HG02852 (cell line): Measurements from ENCODE around the gene TAS2R39.
A peak's percentile ranks its signal among the peaks of the same experiment; 100 is the strongest.
"Not testable (repeated sequence)": the region's sequence is repeated elsewhere in the genome, so short reads cannot be mapped to it uniquely, and the experiment has no call there.

ENCODE experiments used
- ATAC-seq: cut with Tn5 transposase; IDR thresholded peaks from one replicate; pipeline ENCODE4 v1.9.1; 2021; ENCODE audit warnings: mild to moderate bottlenecking, moderate library complexity; ENCODE audit not compliant: unreplicated experiment

TAS2R39 gene

DNA sequence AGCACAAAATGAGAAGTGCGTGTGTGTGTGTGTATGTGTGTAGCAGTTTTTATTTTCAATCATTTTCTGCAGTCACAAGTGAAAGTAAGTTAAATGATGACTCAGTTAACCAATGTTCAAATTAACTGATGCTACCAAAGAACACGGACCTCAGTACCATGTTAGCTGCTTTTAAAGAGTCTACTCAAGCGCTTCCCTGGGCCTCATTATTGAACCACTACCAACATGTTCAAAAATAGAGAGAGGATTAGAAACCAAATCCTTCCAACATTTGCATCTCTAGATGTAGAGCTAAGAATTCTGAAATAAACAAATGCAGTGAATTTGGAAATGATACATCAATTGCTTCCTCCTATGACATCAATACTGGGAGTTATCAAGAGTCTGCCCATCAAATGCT, at the start of gene TAS2R39:
TAS2R39 (plus strand) TSS at position 396 of the 400 bp plus-strand sequence; CDS start at position 396, 0 bp downstream.
- no peak for ATAC-seq

- no peak for ATAC-seq
Measured at GRCh38 chr7:143147070-143147469, 36.1 kb upstream of the TAS2R39 start.

DNA sequence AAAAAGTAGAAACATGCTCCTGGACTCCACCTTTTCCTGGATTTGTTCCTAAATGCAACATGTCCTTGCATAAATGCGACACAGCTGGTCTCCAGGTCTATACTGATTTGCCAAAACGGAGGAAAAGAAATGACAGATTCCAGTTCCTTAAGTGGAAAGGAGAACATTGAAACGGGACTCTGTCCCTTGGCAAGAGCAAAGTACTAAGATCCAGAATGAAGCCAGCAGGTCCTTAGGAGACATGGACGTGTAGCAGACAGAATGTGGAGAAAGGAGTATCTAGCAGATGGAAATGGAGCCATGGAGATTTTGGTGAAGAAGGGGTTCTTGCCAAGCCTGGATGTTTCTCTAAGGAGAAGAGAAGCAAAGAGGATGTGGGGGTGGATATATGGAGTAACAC, 35.2 kb upstream of the TAS2R39 start:
- no peak for ATAC-seq

- no peak for ATAC-seq
Measured at GRCh38 chr7:143148651-143149050, 34.6 kb upstream of the TAS2R39 start.

DNA sequence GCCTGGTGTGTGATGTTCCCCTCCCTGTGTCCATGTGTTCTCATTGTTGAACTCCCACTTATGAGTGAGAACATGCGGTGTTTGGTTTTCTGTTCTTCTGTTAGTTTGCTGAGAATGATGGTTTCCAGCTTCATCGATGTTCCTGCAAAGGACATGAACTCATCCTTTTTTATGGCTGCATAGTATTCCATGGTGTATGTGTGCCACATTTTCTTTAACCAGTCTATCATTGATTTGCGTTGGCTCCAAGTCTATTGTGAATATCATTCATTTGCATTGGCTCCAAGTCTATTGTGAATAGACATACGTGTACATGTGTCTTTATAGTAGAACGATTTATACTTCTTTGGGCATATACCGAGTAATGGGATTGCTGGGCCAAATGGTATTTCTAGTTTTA, 32.5 kb upstream of the TAS2R39 start:
- ATAC-seq: not testable (repeated sequence)

- not testable (repeated sequence) for ATAC-seq
Measured at GRCh38 chr7:143158617-143159016, 24.6 kb upstream of the TAS2R39 start.

DNA sequence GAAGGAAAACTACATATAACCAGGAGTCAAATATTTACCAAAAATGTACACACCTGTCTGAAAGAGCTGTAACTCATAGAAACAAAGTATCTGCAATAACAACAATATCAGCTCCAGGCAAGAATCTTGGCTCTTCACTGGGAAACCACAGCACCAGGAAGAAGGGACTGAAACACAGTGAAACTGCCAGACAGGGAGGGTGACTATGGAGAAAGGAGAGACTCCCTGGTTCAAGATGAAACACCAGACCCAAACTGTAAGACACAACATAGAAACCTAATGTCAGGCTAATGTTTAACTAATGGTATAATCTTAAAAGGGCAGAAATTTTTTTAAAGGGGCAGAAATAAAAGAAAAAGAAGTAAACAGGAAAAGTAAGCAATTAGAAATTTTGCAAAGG, 11.5 kb upstream of the TAS2R39 start:
- no peak for ATAC-seq

- no peak for ATAC-seq
Measured at GRCh38 chr7:143172354-143172753, 10.9 kb upstream of the TAS2R39 start.

GRCh38 chr7:143176128-143176527, 7.1 kb upstream of the TAS2R39 start:
- ATAC-seq: no peak

- no peak for ATAC-seq
Measured at GRCh38 chr7:143177374-143178119, 5.7 kb upstream of the TAS2R39 start.

DNA sequence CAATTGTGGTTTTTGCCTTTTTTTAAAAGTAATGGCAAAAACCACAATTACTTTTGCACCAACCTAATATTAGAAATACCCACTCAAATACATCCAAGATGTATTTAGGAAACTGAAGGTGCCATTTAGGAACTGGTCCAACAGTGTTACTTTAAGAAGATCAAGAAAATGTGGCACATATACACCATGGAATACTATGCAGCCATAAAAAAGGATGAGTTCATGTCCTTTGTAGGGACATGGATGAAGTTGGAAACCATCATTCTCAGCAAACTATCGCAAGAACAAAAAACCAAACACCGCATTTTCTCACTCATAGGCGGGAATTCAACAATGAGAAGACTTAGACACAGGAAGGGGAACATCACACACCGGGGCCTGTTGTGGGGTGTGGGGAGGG, 2.4 kb upstream of the TAS2R39 start:
- not testable (repeated sequence) for ATAC-seq

DNA sequence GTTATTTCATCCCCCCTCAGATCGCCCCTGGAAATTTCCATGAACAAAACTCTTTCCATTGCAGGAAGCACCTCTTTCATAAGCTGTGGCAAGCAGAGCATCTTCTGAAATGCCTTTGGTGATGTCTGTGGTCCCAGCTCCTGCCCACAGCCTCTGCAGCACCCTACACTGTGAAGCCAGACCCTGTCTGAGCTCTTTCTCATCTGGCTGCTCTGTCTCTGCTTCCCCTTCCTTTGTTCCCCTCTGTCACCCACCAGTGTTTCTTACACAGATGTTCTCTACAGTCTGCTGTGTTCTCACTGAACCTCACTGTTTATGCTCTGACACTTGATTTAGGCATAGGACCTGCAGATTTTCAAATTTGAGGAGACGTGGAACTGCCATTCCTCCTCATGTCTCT, 1.9 kb upstream of the TAS2R39 start:
- no peak for ATAC-seq

GRCh38 chr7:143185551-143185950, 2.3 kb downstream of the TAS2R39 start:
- ATAC-seq: no peak

DNA sequence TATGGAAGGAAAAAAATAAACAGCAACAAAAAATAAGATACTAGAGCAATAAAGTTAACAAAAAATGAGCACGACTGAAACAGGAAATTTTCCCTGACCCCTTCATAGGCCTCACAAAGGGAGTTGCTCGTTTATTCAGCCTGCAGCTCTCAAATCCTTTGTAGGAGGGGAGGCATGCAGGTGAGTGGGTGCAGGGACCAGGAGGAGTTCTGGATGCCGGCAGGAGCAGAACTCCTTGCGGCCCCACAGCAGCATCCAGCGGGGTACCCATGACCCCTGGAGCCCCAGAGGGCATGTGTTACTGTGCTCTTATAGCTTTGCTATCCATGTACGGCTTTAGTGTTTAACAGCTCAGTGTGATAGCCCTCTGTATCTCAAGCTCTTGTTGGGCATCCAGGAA, 5.8 kb downstream of the TAS2R39 start:
- ATAC-seq: no peak

GRCh38 chr7:143193880-143194279, 10.7 kb downstream of the TAS2R39 start:
- ATAC-seq: no peak

DNA sequence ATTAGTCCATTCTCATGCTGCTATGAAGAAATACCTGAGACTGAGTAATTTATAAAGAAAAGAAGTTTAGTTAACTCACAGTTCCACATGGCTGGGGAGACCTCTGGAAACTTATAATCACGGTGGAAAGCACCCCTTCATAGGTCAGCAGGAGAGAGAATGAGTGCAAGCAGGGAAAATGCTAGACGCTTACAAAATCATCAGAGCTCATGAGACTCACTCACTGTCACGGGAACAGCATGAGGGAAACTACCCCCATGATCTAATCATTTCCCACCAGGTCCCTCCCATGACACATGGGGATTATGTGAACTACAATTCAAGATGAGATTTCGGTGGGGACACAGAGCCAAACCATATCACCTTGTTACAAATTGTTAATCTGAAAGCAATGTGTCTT, 15.8 kb downstream of the TAS2R39 start:
- peak; percentile 74 for ATAC-seq

DNA sequence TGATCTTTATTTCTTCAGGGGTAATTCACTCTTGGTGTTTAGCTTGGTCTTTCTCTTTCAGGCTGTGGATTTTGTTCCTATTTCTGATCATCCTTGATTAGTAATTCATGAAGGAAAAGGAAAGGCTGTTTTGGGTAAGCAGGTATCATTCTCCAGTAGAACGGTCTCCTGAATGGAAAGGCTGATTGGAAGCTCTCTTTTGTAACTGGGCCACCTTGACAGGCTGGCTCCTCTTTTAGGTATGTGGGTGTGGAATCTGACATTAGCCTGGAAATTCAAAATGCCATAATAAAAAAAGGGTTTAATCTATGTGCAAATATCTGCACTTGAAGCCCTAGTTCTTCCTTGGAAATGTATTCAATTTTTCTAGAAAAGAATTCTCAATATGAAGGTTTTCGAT, 18.9 kb downstream of the TAS2R39 start:
- no peak for ATAC-seq

DNA sequence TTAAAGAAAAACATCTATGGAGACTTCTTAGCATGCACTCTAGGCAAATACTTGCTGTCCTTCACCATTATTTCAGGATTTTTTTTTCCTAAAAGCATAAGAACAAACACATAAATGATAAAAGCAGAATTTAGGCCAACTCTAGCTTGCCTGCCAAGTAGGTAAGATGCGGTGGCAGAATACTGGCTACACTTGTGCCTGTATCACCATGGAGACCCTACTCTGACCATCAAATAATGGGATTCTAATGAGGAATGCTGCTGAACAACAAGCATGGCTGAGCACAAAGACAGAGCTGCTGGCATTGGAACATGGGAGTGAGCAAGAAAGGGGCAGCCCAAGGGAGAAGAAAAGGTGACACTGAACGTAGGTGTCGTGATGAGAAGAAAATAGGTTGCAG, 20.2 kb downstream of the TAS2R39 start:
- ATAC-seq: no peak

DNA sequence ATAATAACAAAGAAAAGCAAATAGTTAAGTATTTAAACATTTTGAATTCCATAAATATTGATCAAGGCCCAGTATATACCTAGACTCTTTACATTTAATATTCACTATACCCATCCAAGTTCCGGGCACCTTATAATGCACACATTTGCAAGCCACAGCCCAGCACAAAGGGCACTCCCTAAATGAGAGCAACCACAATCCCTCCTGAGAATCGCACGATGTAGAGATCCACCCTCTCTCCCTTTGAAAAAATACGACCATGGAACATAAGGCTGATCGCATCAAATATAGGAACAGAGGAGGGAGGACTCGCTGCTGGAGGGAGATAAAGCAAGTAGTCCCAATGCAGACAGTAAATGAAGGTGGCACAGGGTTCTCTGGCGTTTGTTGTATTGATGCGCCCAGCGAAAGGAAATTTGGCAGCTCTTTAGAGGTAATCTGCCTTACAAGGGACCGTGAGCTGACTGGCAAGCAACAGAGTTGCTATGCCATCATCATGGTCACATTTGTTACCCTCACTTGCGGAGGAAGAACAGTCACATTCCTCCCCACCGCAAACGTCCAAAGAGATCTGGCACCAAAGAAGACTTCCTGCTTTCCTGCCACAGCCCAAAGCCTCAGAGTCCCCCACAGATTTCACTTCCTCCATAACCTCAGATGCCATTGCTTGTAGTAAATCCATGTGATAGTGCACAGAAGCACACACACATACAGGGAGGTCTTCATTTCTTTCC, 22.5 kb downstream of the TAS2R39 start:
- ATAC-seq: peak; percentile 86

DNA sequence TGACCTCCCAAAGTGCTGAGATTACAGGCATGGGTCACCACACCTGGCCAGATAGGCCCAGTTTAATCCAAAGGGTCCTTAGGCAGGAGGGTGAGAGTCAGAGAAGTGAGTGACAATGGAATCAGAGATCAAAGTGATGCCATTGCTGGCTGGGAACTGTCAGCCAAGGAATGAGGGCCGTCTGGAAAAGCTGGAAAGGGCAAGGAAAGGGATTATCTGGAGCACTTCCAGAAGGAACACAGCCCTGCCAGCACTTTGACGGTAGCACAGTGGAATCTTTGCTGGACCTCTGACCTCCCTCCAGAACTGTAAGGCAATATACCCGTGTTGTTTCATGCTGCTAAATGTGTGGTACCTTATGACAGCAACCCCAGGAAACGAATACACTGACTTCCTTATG, 27.3 kb downstream of the TAS2R39 start:
- ATAC-seq: no peak

GRCh38 chr7:143213478-143213877, 30.3 kb downstream of the TAS2R39 start:
- not testable (repeated sequence) for ATAC-seq
